Measurements from ENCODE around the gene CPT1A.

CPT1A gene

GRCh38 chr11:68835328-68835727 is 6.4 kb downstream of the CPT1A start:
- peaks cover 0 to 8% (median 2%) of the 10 kb centered on the region in 5 donors for H3K36me3 ChIP-seq (ENCODE audit: control insufficient read depth in 5 of 5, insufficient read depth in 5 of 5, low read length in 5 of 5)
- H3K9me3 ChIP-seq (ENCODE audit: control insufficient read depth in 5 of 5, low read length in 5 of 5) = no peaks in the 10 kb centered on the region
- H3K27ac ChIP-seq (ENCODE audit: low read depth, low read length) = no peak overlapping the region
- H3K4me1 ChIP-seq (ENCODE audit: control insufficient read depth in 5 of 5, insufficient read depth in 5 of 5, low read length in 5 of 5) = peaks cover 4 to 70% (median 62%) of the 10 kb centered on the region in 5 donors
- H3K4me3 ChIP-seq (ENCODE audit: low read depth in 1 of 5, low read length in 5 of 5) = no peak overlapping the region
- H3K27me3 ChIP-seq (ENCODE audit: control insufficient read depth in 5 of 5, insufficient read depth in 4 of 5, low read length in 5 of 5) = no peaks in the 10 kb centered on the region
- no peak overlapping the region for H3K9ac ChIP-seq (ENCODE audit: low read length in 5 of 5)

- Histone ChIP-seq H3K9me3 (ENCODE audit: control insufficient read depth in 5 of 5, low read length in 5 of 5) (no peaks in the 10 kb centered on the region), H3K36me3 (ENCODE audit: control insufficient read depth in 5 of 5, insufficient read depth in 5 of 5, low read length in 5 of 5) (peaks cover 0 to 11% (median 3%) of the 10 kb centered on the region in 5 donors), H3K9ac (ENCODE audit: low read length in 5 of 5) (no peak overlapping the region), H3K27ac (ENCODE audit: low read depth, low read length) (no peak overlapping the region), H3K27me3 (ENCODE audit: control insufficient read depth in 5 of 5, insufficient read depth in 4 of 5, low read length in 5 of 5) (peaks cover 0 to 3% (median 0%) of the 10 kb centered on the region in 5 donors), H3K4me3 (ENCODE audit: low read depth in 1 of 5, low read length in 5 of 5) (no peak overlapping the region), H3K4me1 (ENCODE audit: control insufficient read depth in 5 of 5, insufficient read depth in 5 of 5, low read length in 5 of 5) (peaks cover 3 to 66% (median 54%) of the 10 kb centered on the region in 5 donors)
Observed at GRCh38 chr11:68832476-68833181, 9.1 kb downstream of the CPT1A start.

- no peaks in the 10 kb centered on the region for H3K9me3 ChIP-seq (ENCODE audit: control insufficient read depth in 5 of 5, low read length in 5 of 5)
- peaks cover 3 to 52% (median 44%) of the 10 kb centered on the region in 5 donors for H3K4me1 ChIP-seq (ENCODE audit: control insufficient read depth in 5 of 5, insufficient read depth in 5 of 5, low read length in 5 of 5)
- H3K36me3 ChIP-seq (ENCODE audit: control insufficient read depth in 5 of 5, insufficient read depth in 5 of 5, low read length in 5 of 5) = peaks cover 0 to 11% (median 3%) of the 10 kb centered on the region in 5 donors
- H3K4me3 ChIP-seq (ENCODE audit: low read depth in 1 of 5, low read length in 5 of 5) = no peak overlapping the region
- H3K27ac ChIP-seq (ENCODE audit: low read depth, low read length) = no peak overlapping the region
- peaks cover 0 to 3% (median 0%) of the 10 kb centered on the region in 5 donors for H3K27me3 ChIP-seq (ENCODE audit: control insufficient read depth in 5 of 5, insufficient read depth in 4 of 5, low read length in 5 of 5)
- H3K9ac ChIP-seq (ENCODE audit: low read length in 5 of 5) = no peak overlapping the region
Observed at GRCh38 chr11:68831124-68831523, 10.6 kb downstream of the CPT1A start.

- Histone ChIP-seq H3K9ac (ENCODE audit: low read length in 5 of 5) (no peak overlapping the region), H3K4me1 (ENCODE audit: control insufficient read depth in 5 of 5, insufficient read depth in 5 of 5, low read length in 5 of 5) (peaks cover 3 to 49% (median 41%) of the 10 kb centered on the region in 5 donors), H3K27ac (ENCODE audit: low read depth, low read length) (no peak overlapping the region), H3K4me3 (ENCODE audit: low read depth in 1 of 5, low read length in 5 of 5) (no peak overlapping the region), H3K27me3 (ENCODE audit: control insufficient read depth in 5 of 5, insufficient read depth in 4 of 5, low read length in 5 of 5) (peaks cover 0 to 6% (median 0%) of the 10 kb centered on the region in 5 donors), H3K9me3 (ENCODE audit: control insufficient read depth in 5 of 5, low read length in 5 of 5) (no peaks in the 10 kb centered on the region), H3K36me3 (ENCODE audit: control insufficient read depth in 5 of 5, insufficient read depth in 5 of 5, low read length in 5 of 5) (peaks cover 0 to 11% (median 3%) of the 10 kb centered on the region in 5 donors)
Observed at GRCh38 chr11:68829581-68829980, 12.1 kb downstream of the CPT1A start.

GRCh38 chr11:68828957-68829356 is 12.8 kb downstream of the CPT1A start:
- Histone ChIP-seq H3K9ac (ENCODE audit: low read length in 5 of 5) (no peak overlapping the region), H3K4me3 (ENCODE audit: low read depth in 1 of 5, low read length in 5 of 5) (no peak overlapping the region), H3K27ac (ENCODE audit: low read depth, low read length) (no peak overlapping the region), H3K36me3 (ENCODE audit: control insufficient read depth in 5 of 5, insufficient read depth in 5 of 5, low read length in 5 of 5) (peaks cover 0 to 11% (median 3%) of the 10 kb centered on the region in 5 donors), H3K9me3 (ENCODE audit: control insufficient read depth in 5 of 5, low read length in 5 of 5) (no peaks in the 10 kb centered on the region), H3K27me3 (ENCODE audit: control insufficient read depth in 5 of 5, insufficient read depth in 4 of 5, low read length in 5 of 5) (peaks cover 0 to 6% (median 0%) of the 10 kb centered on the region in 5 donors), H3K4me1 (ENCODE audit: control insufficient read depth in 5 of 5, insufficient read depth in 5 of 5, low read length in 5 of 5) (peaks cover 3 to 49% (median 41%) of the 10 kb centered on the region in 5 donors)

GRCh38 chr11:68828155-68828931 is 13.4 kb downstream of the CPT1A start:
- Histone ChIP-seq H3K4me1 (ENCODE audit: control insufficient read depth in 5 of 5, insufficient read depth in 5 of 5, low read length in 5 of 5) (peaks cover 3 to 49% (median 41%) of the 10 kb centered on the region in 5 donors), H3K27me3 (ENCODE audit: control insufficient read depth in 5 of 5, insufficient read depth in 4 of 5, low read length in 5 of 5) (peaks cover 0 to 6% (median 0%) of the 10 kb centered on the region in 5 donors), H3K4me3 (ENCODE audit: low read depth in 1 of 5, low read length in 5 of 5) (peak overlapping the region in 2 of 5 donors; percentile 14 to 32), H3K9ac (ENCODE audit: low read length in 5 of 5) (peak overlapping the region in 1 of 5 donors; percentile 53), H3K9me3 (ENCODE audit: control insufficient read depth in 5 of 5, low read length in 5 of 5) (no peaks in the 10 kb centered on the region), H3K27ac (ENCODE audit: low read depth, low read length) (no peak overlapping the region), H3K36me3 (ENCODE audit: control insufficient read depth in 5 of 5, insufficient read depth in 5 of 5, low read length in 5 of 5) (peaks cover 0 to 11% (median 3%) of the 10 kb centered on the region in 5 donors)

- Histone ChIP-seq H3K9ac (ENCODE audit: low read length in 5 of 5) (peak overlapping the region in 1 of 5 donors; percentile 53), H3K27me3 (ENCODE audit: control insufficient read depth in 5 of 5, insufficient read depth in 4 of 5, low read length in 5 of 5) (peaks cover 0 to 6% (median 0%) of the 10 kb centered on the region in 5 donors), H3K36me3 (ENCODE audit: control insufficient read depth in 5 of 5, insufficient read depth in 5 of 5, low read length in 5 of 5) (peaks cover 0 to 8% (median 3%) of the 10 kb centered on the region in 5 donors), H3K4me3 (ENCODE audit: low read depth in 1 of 5, low read length in 5 of 5) (no peak overlapping the region), H3K4me1 (ENCODE audit: control insufficient read depth in 5 of 5, insufficient read depth in 5 of 5, low read length in 5 of 5) (peaks cover 3 to 43% (median 36%) of the 10 kb centered on the region in 5 donors), H3K27ac (ENCODE audit: low read depth, low read length) (no peak overlapping the region), H3K9me3 (ENCODE audit: control insufficient read depth in 5 of 5, low read length in 5 of 5) (no peaks in the 10 kb centered on the region)
Observed at GRCh38 chr11:68827733-68828132, 14.0 kb downstream of the CPT1A start.

- Histone ChIP-seq H3K36me3 (ENCODE audit: control insufficient read depth in 5 of 5, insufficient read depth in 5 of 5, low read length in 5 of 5) (peaks cover 0 to 9% (median 3%) of the 10 kb centered on the region in 5 donors), H3K27ac (ENCODE audit: low read depth, low read length) (no peak overlapping the region), H3K9me3 (ENCODE audit: control insufficient read depth in 5 of 5, low read length in 5 of 5) (no peaks in the 10 kb centered on the region), H3K9ac (ENCODE audit: low read length in 5 of 5) (no peak overlapping the region), H3K27me3 (ENCODE audit: control insufficient read depth in 5 of 5, insufficient read depth in 4 of 5, low read length in 5 of 5) (peaks cover 0 to 6% (median 0%) of the 10 kb centered on the region in 5 donors), H3K4me1 (ENCODE audit: control insufficient read depth in 5 of 5, insufficient read depth in 5 of 5, low read length in 5 of 5) (peaks cover 2 to 33% (median 27%) of the 10 kb centered on the region in 5 donors), H3K4me3 (ENCODE audit: low read depth in 1 of 5, low read length in 5 of 5) (no peak overlapping the region)
Observed at GRCh38 chr11:68826726-68827125, 15.0 kb downstream of the CPT1A start.

- H3K36me3 ChIP-seq (ENCODE audit: control insufficient read depth in 5 of 5, insufficient read depth in 5 of 5, low read length in 5 of 5) = peaks cover 0 to 9% (median 3%) of the 10 kb centered on the region in 5 donors
- peaks cover 0 to 6% (median 0%) of the 10 kb centered on the region in 5 donors for H3K27me3 ChIP-seq (ENCODE audit: control insufficient read depth in 5 of 5, insufficient read depth in 4 of 5, low read length in 5 of 5)
- no peak overlapping the region for H3K9ac ChIP-seq (ENCODE audit: low read length in 5 of 5)
- H3K4me1 ChIP-seq (ENCODE audit: control insufficient read depth in 5 of 5, insufficient read depth in 5 of 5, low read length in 5 of 5) = peaks cover 2 to 32% (median 27%) of the 10 kb centered on the region in 5 donors
- no peak overlapping the region for H3K27ac ChIP-seq (ENCODE audit: low read depth, low read length)
- no peak overlapping the region for H3K4me3 ChIP-seq (ENCODE audit: low read depth in 1 of 5, low read length in 5 of 5)
- no peaks in the 10 kb centered on the region for H3K9me3 ChIP-seq (ENCODE audit: control insufficient read depth in 5 of 5, low read length in 5 of 5)
Observed at GRCh38 chr11:68825571-68825970, 16.1 kb downstream of the CPT1A start.

GRCh38 chr11:68822546-68822945 is 19.2 kb downstream of the CPT1A start:
- Histone ChIP-seq H3K36me3 (ENCODE audit: control insufficient read depth in 5 of 5, insufficient read depth in 5 of 5, low read length in 5 of 5) (peaks cover 0 to 7% (median 3%) of the 10 kb centered on the region in 5 donors), H3K9me3 (ENCODE audit: control insufficient read depth in 5 of 5, low read length in 5 of 5) (no peaks in the 10 kb centered on the region), H3K4me3 (ENCODE audit: low read depth in 1 of 5, low read length in 5 of 5) (no peak overlapping the region), H3K9ac (ENCODE audit: low read length in 5 of 5) (no peak overlapping the region), H3K27me3 (ENCODE audit: control insufficient read depth in 5 of 5, insufficient read depth in 4 of 5, low read length in 5 of 5) (peaks cover 0 to 2% (median 0%) of the 10 kb centered on the region in 5 donors), H3K4me1 (ENCODE audit: control insufficient read depth in 5 of 5, insufficient read depth in 5 of 5, low read length in 5 of 5) (peaks cover 0 to 17% (median 7%) of the 10 kb centered on the region in 5 donors), H3K27ac (ENCODE audit: low read depth, low read length) (no peak overlapping the region)

All from subcutaneous abdominal adipose tissue (tissue), 5 donors.